NCI-H510A treated with DMSO at 0.1 percent for 48 hours (cell line): Measurements from ENCODE around the gene DNAH11.
"Not testable (repeated sequence)": the region's sequence is repeated elsewhere in the genome, so short reads cannot be mapped to it uniquely, and the experiment has no call there.

Experiments
- DNase-seq: peaks from one replicate; lab custom pipeline; 2025; lab: John Stamatoyannopoulos, UW

The DNAH11 gene

GRCh38 chr7:21927693-21928092 is 384.9 kb downstream of the DNAH11 start:
- no peak for DNase-seq

GRCh38 chr7:21933293-21933692 is 390.5 kb downstream of the DNAH11 start:
- DNase-seq, result not testable (repeated sequence)

GRCh38 chr7:21934808-21935207 is 392.0 kb downstream of the DNAH11 start:
- DNase-seq, result no peak

GRCh38 chr7:21938463-21938862 is 395.6 kb downstream of the DNAH11 start:
- no peak for DNase-seq

- DNase-seq, result peak; percentile 68
Measured at GRCh38 chr7:21939136-21939857, 396.5 kb downstream of the DNAH11 start.

GRCh38 chr7:21939858-21940372 is 397.1 kb downstream of the DNAH11 start:
- DNase-seq, result peak; percentile 6

GRCh38 chr7:21941611-21942141 is 398.8 kb downstream of the DNAH11 start:
- DNase-seq, result no peak

GRCh38 chr7:21942955-21943354 is 400.1 kb downstream of the DNAH11 start:
- no peak for DNase-seq

GRCh38 chr7:21943436-21943835 is 400.6 kb downstream of the DNAH11 start:
- no peak for DNase-seq

GRCh38 chr7:21944616-21945453 is 402.0 kb downstream of the DNAH11 start:
- peak; percentile 79 for DNase-seq

- DNase-seq, result peak; percentile 59
Measured at GRCh38 chr7:21945454-21946221, 402.8 kb downstream of the DNAH11 start, which contains the start of gene CDCA7L. CDCA7L (minus strand) TSS chr7:21945899; CDS start chr7:21945804, 95 bp downstream.

- DNase-seq, result no peak
Measured at GRCh38 chr7:21946222-21946709, 403.4 kb downstream of the DNAH11 start.

- DNase-seq, result no peak
Measured at GRCh38 chr7:21947056-21947455, 404.2 kb downstream of the DNAH11 start.

- DNase-seq, result no peak
Measured at GRCh38 chr7:21947946-21948345, 405.1 kb downstream of the DNAH11 start.

GRCh38 chr7:21948364-21948763 is 405.5 kb downstream of the DNAH11 start:
- DNase-seq, result no peak

- DNase-seq, result no peak
Measured at GRCh38 chr7:21948887-21949540, 406.2 kb downstream of the DNAH11 start.
